Measurements from ENCODE around the gene CCL20. TPM values are rescaled to one million over a fixed set of nuclear protein-coding genes. Genes with fewer than 3 reads are reported as not detected.

CCL20 gene
- total and polyA plus RNA-seq, 2 of the 13 experiments (the other 11 are each of a cell fraction or from before 2014, with no cell fraction given): 223 to 903 TPM

- TF ChIP-seq HIC2 (CRISPR knock-in tag; IDR thresholded peaks at IDR 0.05; ENCODE audit: low read depth): no peak
- no peak for TF ChIP-seq CBX1 (IDR thresholded peaks at IDR 0.05; ENCODE audit: low read depth)
- TF ChIP-seq ZNF430 (CRISPR knock-in tag; IDR thresholded peaks at IDR 0.05): 0 out of 2 replicates have a peak, but pooled peaks have one; percentile 58
- TF ChIP-seq AFF4 (CRISPR knock-in tag; IDR thresholded peaks at IDR 0.05): peak; percentile 91
- peak; percentile 60 for TF ChIP-seq NR2C2 (CRISPR knock-in tag; IDR thresholded peaks at IDR 0.05; ENCODE audit: borderline replicate concordance)
- TF ChIP-seq FUBP1 (CRISPR knock-in tag; IDR thresholded peaks at IDR 0.05; ENCODE audit: borderline replicate concordance): peak; percentile 74
- TF ChIP-seq ZNF205 (CRISPR knock-in tag; IDR thresholded peaks at IDR 0.05): 0 out of 2 replicates have a peak, but pooled peaks have one; percentile 13
- TF ChIP-seq ZKSCAN5 (CRISPR knock-in tag; IDR thresholded peaks at IDR 0.05): no peak
- peak; percentile 57; the same call in 1 of the 2 replicates for TF ChIP-seq FOXK1 (CRISPR knock-in tag; IDR thresholded peaks at IDR 0.05; ENCODE audit: borderline replicate concordance, low read depth)
- TF ChIP-seq ISX (CRISPR knock-in tag; conservative IDR thresholded peaks at IDR 0.05): no peak
- TF ChIP-seq ZNF597 (CRISPR knock-in tag; IDR thresholded peaks at IDR 0.05): no peak
- TF ChIP-seq ARNT2 (CRISPR knock-in tag; IDR thresholded peaks at IDR 0.05; ENCODE audit: low read depth): no peak
- TF ChIP-seq DBP (CRISPR knock-in tag; IDR thresholded peaks at IDR 0.05; ENCODE audit: not compliant biosample characterization): no peak
- no peak for TF ChIP-seq KLF11 (CRISPR knock-in tag; IDR thresholded peaks at IDR 0.05)
- TF ChIP-seq POLR2AphosphoS5 (IDR thresholded peaks at IDR 0.05; ENCODE audit: low read depth, low read length): peak; percentile 55
- TF ChIP-seq PITX1 (CRISPR knock-in tag; IDR thresholded peaks at IDR 0.05): peak; percentile 54; the same call in 1 of the 2 replicates
- TF ChIP-seq KDM1A (CRISPR knock-in tag; IDR thresholded peaks at IDR 0.05): peak; percentile 80; the same call in 1 of the 2 replicates
- TF ChIP-seq ZNF7 (CRISPR knock-in tag; IDR thresholded peaks at IDR 0.05): 0 out of 2 replicates have a peak, but pooled peaks have one; percentile 13
- TF ChIP-seq POLR2AphosphoS2 (IDR thresholded peaks at IDR 0.05; ENCODE audit: low read depth, low read length): 0 out of 2 replicates have a peak, but pooled peaks have one; percentile 38
- TF ChIP-seq ZNF230 (CRISPR knock-in tag; IDR thresholded peaks at IDR 0.05): no peak
Observed at GRCh38 chr2:227816507-227817294, 3.1 kb downstream of the CCL20 start (continued).
